Measurements from ENCODE around the gene DPF3.

Gene DPF3

GRCh38 chr14:72722201-72722785 is 171.6 kb downstream of the DPF3 start:
- no peak for DNase-seq (ENCODE audit: low read depth)
- no peak overlapping the region for H3K4me3 ChIP-seq (ENCODE audit: low read length)
- TF ChIP-seq CTCF (conservative IDR thresholded peaks at IDR 0.05; ENCODE audit: low read depth, low read length), result no peak

GRCh38 chr14:72721083-72721482 is 172.8 kb downstream of the DPF3 start:
- DNase-seq (ENCODE audit: low read depth), result no peak
- H3K4me3 ChIP-seq (ENCODE audit: low read length), result no peak overlapping the region
- no peak for TF ChIP-seq CTCF (conservative IDR thresholded peaks at IDR 0.05; ENCODE audit: low read depth, low read length)

DNA sequence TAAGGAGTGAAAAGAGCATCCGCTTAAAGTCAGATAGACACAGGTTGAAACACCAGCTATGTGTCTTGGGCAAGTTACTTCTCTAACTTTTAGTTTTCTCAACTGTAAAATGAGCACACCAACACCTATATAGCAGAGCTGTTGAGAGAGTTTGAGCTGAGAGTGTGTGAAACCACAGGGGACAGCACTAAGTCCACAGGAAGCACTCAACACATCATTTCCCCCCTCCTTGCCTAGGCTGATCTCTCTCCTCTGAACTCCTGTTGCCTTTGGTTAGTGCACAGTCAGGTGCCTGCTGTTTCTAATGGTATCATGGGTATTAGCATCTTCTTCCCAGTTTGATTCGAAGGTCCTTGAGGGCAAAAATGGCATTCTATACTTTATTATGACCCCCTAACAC is 176.7 kb downstream of the DPF3 start:
- H3K4me3 ChIP-seq (ENCODE audit: low read length), result no peak overlapping the region
- DNase-seq (ENCODE audit: low read depth), result no peak
- no peak for TF ChIP-seq CTCF (conservative IDR thresholded peaks at IDR 0.05; ENCODE audit: low read depth, low read length)

- no peak for DNase-seq (ENCODE audit: low read depth)
- no peak for TF ChIP-seq CTCF (conservative IDR thresholded peaks at IDR 0.05; ENCODE audit: low read depth, low read length)
- no peak overlapping the region for H3K4me3 ChIP-seq (ENCODE audit: low read length)
Measured at GRCh38 chr14:72716476-72716875, 177.4 kb downstream of the DPF3 start.

DNA sequence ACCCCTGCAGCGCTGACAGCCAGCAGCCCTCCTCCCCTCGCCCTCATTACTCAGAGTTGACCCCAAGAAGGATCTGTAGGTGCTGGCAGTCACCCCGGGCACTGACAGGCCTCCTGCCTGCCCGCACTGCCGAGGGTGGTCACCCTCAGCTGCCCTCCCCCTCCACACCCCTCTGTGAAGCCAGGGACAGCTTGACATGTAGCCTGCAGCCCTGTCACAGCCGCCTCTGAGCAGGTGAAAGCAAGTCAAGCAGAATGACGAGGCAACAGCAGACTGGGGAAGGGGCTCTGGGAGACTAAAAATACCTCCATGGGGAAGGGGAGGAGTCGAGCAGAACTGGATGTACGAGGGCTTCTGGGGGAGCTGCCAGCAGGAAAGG is 178.1 kb downstream of the DPF3 start:
- DNase-seq (ENCODE audit: low read depth), result no peak
- no peak for TF ChIP-seq CTCF (conservative IDR thresholded peaks at IDR 0.05; ENCODE audit: low read depth, low read length)
- H3K4me3 ChIP-seq (ENCODE audit: low read length), result no peak overlapping the region

- no peak for DNase-seq (ENCODE audit: low read depth)
- H3K4me3 ChIP-seq (ENCODE audit: low read length), result no peak overlapping the region
Measured at GRCh38 chr14:72715215-72715849, 178.6 kb downstream of the DPF3 start.

More at GRCh38 chr14:72715215-72715849, 178.6 kb downstream of the DPF3 start:
- no peak for TF ChIP-seq CTCF (conservative IDR thresholded peaks at IDR 0.05; ENCODE audit: low read depth, low read length)
